Pancreas (tissue), 10 donors: Measurements from ENCODE around the gene SH3TC1. TPM values are rescaled to one million over a fixed set of nuclear protein-coding genes. Genes with fewer than 3 reads are reported as not detected.

Experiments
- ATAC-seq, 4 donors: fragments of 200-7000 bp; cut with Tn5 transposase; one replicate each; pipeline versions ENCODE4 v1.8.0 to v1.9.1; 2020; ENCODE audit warnings: mild to moderate bottlenecking in 4 of 4, moderate library complexity in 4 of 4
- DNase-seq, 6 donors: peaks; one replicate each; pipeline ENCODE4 v3.0.0-alpha.2; 2020
- FAIRE-seq: peaks from 2 replicates; lab custom pipeline; 2012; peaks lifted over from hg19 to GRCh38; lab: Jason Lieb, UNC
- H3K27ac ChIP-seq, 4 donors: fragments of 200-600 bp; sonication (generic); 1 replicate in 3 of 4; 2 replicates in 1 of 4; pipeline versions ENCODE4 v1.5.0 to v1.8.0; 2020
- H3K27me3 ChIP-seq, 4 donors: fragments of 200-600 bp; one replicate each; pipeline ENCODE4 v1.8.0; 2021
- H3K36me3 ChIP-seq, 3 donors: fragments of 200-600 bp; sonication (generic) in 1 of 3; one replicate each; pipeline versions ENCODE4 v1.5.0 to v1.8.0; 2020 to 2021
- H3K4me1 ChIP-seq, 3 donors: fragments of 200-600 bp; one replicate each; pipeline ENCODE4 v1.8.0; 2021
- H3K4me3 ChIP-seq, 4 donors: fragments of 200-600 bp; sonication (generic) in 2 of 4; one replicate each; pipeline versions ENCODE4 v1.5.0 to v1.8.0; 2020 to 2021
- H3K9me3 ChIP-seq, 4 donors: fragments of 200-600 bp; one replicate each; pipeline ENCODE4 v1.8.0; 2021
- CTCF ChIP-seq, 4 donors: fragments of 200-600 bp; sonication (generic) in 3 of 4; IDR thresholded peaks; one replicate each; pipeline versions ENCODE4 v1.5.0 to v1.8.0; 2021; ENCODE audit warnings: antibody characterized with exemption in 4 of 4
- WGBS, 2 donors: extraction: QIAGEN DNeasy Blood & Tissue Kit; methylation state at CpG; one replicate each; pipeline ENCODE4 v1.1.7; 2013; 5-methylcytosine and 5-hydroxymethylcytosine counted together
- intact Hi-C, 3 donors: fragments of 100-400 bp; cut with DNase I; formaldehyde crosslinking; loops; one replicate each; pipeline versions ENCODE4 v1.11.1 to v1.14.2; 2022
- polyA plus RNA-seq, 2 donors: library from polyadenylated mRNA; stranded (reverse); fragments of 200-250 nt; gene quantifications; one replicate each; pipeline ENCODE4 v1.2.3, GENCODE V29; 2013
- total RNA-seq, 6 donors: library from RNA; stranded (reverse); fragmentation: NEBNext Ultra II Directional in 4 of 6; extraction: Animal tissue kit (Norgen Biotek cat#: 25700) in 4 of 6; gene quantifications; one replicate each; pipeline versions ENCODE4 v1.2.1 to v1.2.4, GENCODE V29; 2021 to 2023
- donor health status: healthy with polysubstance abuse.
- donor health status: DM: no; HTN: no; CAD: no; lungs with moderate emphysema.
- donor health status: DM: no; HTN: no; CAD: no.
- donor health status: control.
- donor health status: control.
- donor health status: Bipolar disorder and iron deficiency.
- donor health status: DM: yes; HTN: yes; CAD: no.
- donor health status: DM: no; HTN: no; CAD: no.
- donor health status: DM: no; HTN: no; CAD: no.
- donor health status: DM: yes; HTN: yes; CAD: no.

Gene SH3TC1
- total and polyA plus RNA-seq, 8 donors = 12.5 to 28.0 (median 19.6) TPM

- no peak for TF ChIP-seq CTCF (IDR thresholded peaks at IDR 0.05)
- no peak for FAIRE-seq
- intact Hi-C loops = no loop called here
- Histone ChIP-seq H3K27me3 (no peaks in the 10 kb centered on the region), H3K27ac (no peak overlapping the region), H3K4me1 (no peaks in the 10 kb centered on the region), H3K36me3 (no peaks in the 10 kb centered on the region), H3K4me3 (no peak overlapping the region), H3K9me3 (no peaks in the 10 kb centered on the region)
- 79 to 85% methylated on average over 10 of the region's 10 CpGs for WGBS, 2 donors
- ATAC-seq = no peak
- no peak for DNase-seq
These were observed 64.3 kb downstream of the SH3TC1 start for GRCh38 chr4:8263397-8263796.

- Histone ChIP-seq H3K9me3 (no peaks in the 10 kb centered on the region), H3K36me3 (no peaks in the 10 kb centered on the region), H3K27me3 (no peaks in the 10 kb centered on the region), H3K4me1 (no peaks in the 10 kb centered on the region), H3K4me3 (no peak overlapping the region), H3K27ac (no peak overlapping the region)
- ATAC-seq (no peak), DNase-seq (peak in 2 of 6 donors; percentile 1 to 48), FAIRE-seq (no peak)
- WGBS, 2 donors = 76 to 77% methylated on average over 14 of the region's 14 CpGs
- TF ChIP-seq CTCF (IDR thresholded peaks at IDR 0.05) = no peak
- intact Hi-C loops = no loop called here
These were observed 65.0 kb downstream of the SH3TC1 start for GRCh38 chr4:8264106-8264505.

- Histone ChIP-seq H3K27me3 (no peaks in the 10 kb centered on the region), H3K27ac (no peak overlapping the region), H3K4me3 (no peak overlapping the region), H3K4me1 (no peaks in the 10 kb centered on the region), H3K36me3 (no peaks in the 10 kb centered on the region), H3K9me3 (no peaks in the 10 kb centered on the region)
- WGBS, 2 donors = 66 to 76% methylated on average over 19 to 20 of the region's 20 CpGs
- no peak for TF ChIP-seq CTCF (IDR thresholded peaks at IDR 0.05)
- FAIRE-seq (no peak), DNase-seq (peak in 1 of 6 donors; percentile 69), ATAC-seq (no peak)
- intact Hi-C loops = no loop called here
These were observed 66.3 kb downstream of the SH3TC1 start for GRCh38 chr4:8265171-8265929.

GRCh38 chr4:8266088-8266487, 67.0 kb downstream of the SH3TC1 start:
- Histone ChIP-seq H3K27ac (no peak overlapping the region), H3K9me3 (no peaks in the 10 kb centered on the region), H3K4me3 (no peak overlapping the region), H3K27me3 (peaks cover 0 to 3% (median 0%) of the 10 kb centered on the region in 4 donors), H3K36me3 (no peaks in the 10 kb centered on the region), H3K4me1 (no peaks in the 10 kb centered on the region)
- 81% methylated on average over 6 of the region's 6 CpGs for WGBS, 2 donors
- no peak for ATAC-seq
- no peak for DNase-seq
- no peak for TF ChIP-seq CTCF (IDR thresholded peaks at IDR 0.05)
- FAIRE-seq = no peak
- intact Hi-C loops = no loop called here

- H3K27ac ChIP-seq = no peak overlapping the region
- H3K9me3 ChIP-seq = no peaks in the 10 kb centered on the region
- no peak overlapping the region for H3K4me3 ChIP-seq
- no peaks in the 10 kb centered on the region for H3K36me3 ChIP-seq
- intact Hi-C loops = no loop called here
- ATAC-seq (peak in 2 of 4 donors; percentile 8 to 13), DNase-seq (peak in 1 of 6 donors; percentile 52), FAIRE-seq (no peak)
- H3K27me3 ChIP-seq = peaks cover 0 to 3% (median 0%) of the 10 kb centered on the region in 4 donors
- no peak for TF ChIP-seq CTCF (IDR thresholded peaks at IDR 0.05)
- WGBS, 2 donors = 60 to 75% methylated on average over 8 of the region's 8 CpGs
- no peaks in the 10 kb centered on the region for H3K4me1 ChIP-seq
These were observed 67.4 kb downstream of the SH3TC1 start for GRCh38 chr4:8266508-8266907.
